Skeletal muscle tissue (tissue), 4 donors: ENCODE data around the gene SCAMP4. TPM values are rescaled to one million over a fixed set of nuclear protein-coding genes. Genes with fewer than 3 reads are reported as not detected.
A peak's percentile ranks its signal among the peaks of the same experiment; 100 is the strongest.

Experiments
- H3K27ac ChIP-seq: one replicate; pipeline ENCODE4 v1.7.0; 2013; ENCODE audit warnings: mild to moderate bottlenecking, low read depth, low read length, inconsistent platforms
- H3K27me3 ChIP-seq, 3 donors: one replicate each; pipeline ENCODE4 v1.7.0; 2013; ENCODE audit warnings: low read length in 3 of 3; ENCODE audit not compliant: control insufficient read depth in 3 of 3, insufficient read depth in 3 of 3
- H3K36me3 ChIP-seq, 3 donors: one replicate each; pipeline ENCODE4 v1.7.0; 2013; ENCODE audit warnings: low read length in 3 of 3; ENCODE audit not compliant: control insufficient read depth in 3 of 3, insufficient read depth in 3 of 3
- H3K4me1 ChIP-seq, 3 donors: one replicate each; pipeline ENCODE4 v1.7.0; 2013; ENCODE audit warnings: low read length in 3 of 3, mild to moderate bottlenecking in 3 of 3; ENCODE audit not compliant: control insufficient read depth in 3 of 3, insufficient read depth in 3 of 3
- H3K4me3 ChIP-seq, 3 donors: one replicate each; pipeline ENCODE4 v1.7.0; 2013; ENCODE audit warnings: low read length in 3 of 3
- H3K9ac ChIP-seq, 3 donors: one replicate each; pipeline ENCODE4 v1.7.0; 2013; ENCODE audit warnings: low read length in 3 of 3, mild to moderate bottlenecking in 3 of 3, moderate library complexity in 2 of 3, low read depth in 1 of 3
- H3K9me3 ChIP-seq, 3 donors: one replicate each; pipeline ENCODE4 v1.7.0; 2013; ENCODE audit warnings: low read length in 3 of 3; ENCODE audit not compliant: control insufficient read depth in 3 of 3
- total RNA-seq: library from RNA; depleted of rRNA; stranded (reverse); fragments of >200 nt; gene quantifications from one replicate; pipeline ENCODE4 v1.2.3, GENCODE V29; 2014
- donor health status: Osteomylitis.

Gene SCAMP4
- total RNA-seq, 1 donor from 2014 or later: 8.9 TPM

GRCh38 chr19:1860821-1861598 lies 44.2 kb upstream of the SCAMP4 start:
- Histone ChIP-seq H3K4me1 (peaks cover 18 to 53% (median 41%) of the 10 kb centered on the region in 3 donors), H3K27me3 (peaks cover 0 to 13% (median 10%) of the 10 kb centered on the region in 3 donors), H3K9ac (peak overlapping the region in 1 of 3 donors; percentile 23), H3K27ac (no peak overlapping the region), H3K9me3 (no peaks in the 10 kb centered on the region), H3K4me3 (no peak overlapping the region), H3K36me3 (no peaks in the 10 kb centered on the region)

- peak overlapping the region in 1 of 3 donors; percentile 38 for H3K4me3 ChIP-seq
- peaks cover 12 to 47% (median 35%) of the 10 kb centered on the region in 3 donors for H3K4me1 ChIP-seq
- H3K27me3 ChIP-seq: peaks cover 0 to 13% (median 4%) of the 10 kb centered on the region in 3 donors
- peak overlapping the region in 2 of 3 donors; percentile 23 to 40 for H3K9ac ChIP-seq
- no peaks in the 10 kb centered on the region for H3K9me3 ChIP-seq
- peak overlapping the region; percentile 30 for H3K27ac ChIP-seq
- H3K36me3 ChIP-seq: no peaks in the 10 kb centered on the region
Observed at GRCh38 chr19:1861599-1862031, 43.6 kb upstream of the SCAMP4 start.

GRCh38 chr19:1862068-1862423 lies 43.2 kb upstream of the SCAMP4 start:
- Histone ChIP-seq H3K27me3 (peaks cover 0 to 13% (median 4%) of the 10 kb centered on the region in 3 donors), H3K27ac (peak overlapping the region; percentile 30), H3K4me3 (peak overlapping the region; percentile 38 to 57 (median 54)), H3K9me3 (no peaks in the 10 kb centered on the region), H3K4me1 (peaks cover 12 to 45% (median 33%) of the 10 kb centered on the region in 3 donors), H3K36me3 (no peaks in the 10 kb centered on the region), H3K9ac (peak overlapping the region in 2 of 3 donors; percentile 38 to 54)

- H3K4me1 ChIP-seq: peaks cover 12 to 41% (median 30%) of the 10 kb centered on the region in 3 donors
Observed at GRCh38 chr19:1862424-1863327, 42.5 kb upstream of the SCAMP4 start.

GRCh38 chr19:1863328-1863637 lies 41.9 kb upstream of the SCAMP4 start, which contains the start of gene KLF16:
Gene KLF16, minus strand, starts transcription at chr19:1863579. Its CDS starts 82 bp downstream, at chr19:1863497.
- H3K9ac ChIP-seq: peak within 1 kb of the TSS; percentile 51 to 75 (median 69)
- peaks cover 12 to 35% (median 23%) of the 10 kb centered on the region in 3 donors for H3K4me1 ChIP-seq
- H3K4me3 ChIP-seq: peak within 1 kb of the TSS; percentile 62 to 72 (median 71)

More at GRCh38 chr19:1862424-1863327, 42.5 kb upstream of the SCAMP4 start:
- H3K4me3 ChIP-seq: peak overlapping the region; percentile 51 to 66 (median 61)
- no peaks in the 10 kb centered on the region for H3K36me3 ChIP-seq
- peaks cover 0 to 13% (median 4%) of the 10 kb centered on the region in 3 donors for H3K27me3 ChIP-seq
- peak overlapping the region in 2 of 3 donors; percentile 38 to 54 for H3K9ac ChIP-seq
- H3K9me3 ChIP-seq: no peaks in the 10 kb centered on the region
- H3K27ac ChIP-seq: peak overlapping the region; percentile 30

GRCh38 chr19:1863638-1864479 lies 41.3 kb upstream of the SCAMP4 start:
- H3K9me3 ChIP-seq: no peaks in the 10 kb centered on the region
- peaks cover 0 to 7% (median 0%) of the 10 kb centered on the region in 3 donors for H3K27me3 ChIP-seq
- H3K36me3 ChIP-seq: no peaks in the 10 kb centered on the region
- peak overlapping the region; percentile 83 for H3K27ac ChIP-seq
- peaks cover 12 to 31% (median 23%) of the 10 kb centered on the region in 3 donors for H3K4me1 ChIP-seq
- H3K4me3 ChIP-seq: peak overlapping the region; percentile 62 to 72 (median 71)
- peak overlapping the region; percentile 33 to 75 (median 69) for H3K9ac ChIP-seq

More at GRCh38 chr19:1863328-1863637, 41.9 kb upstream of the SCAMP4 start, which contains the start of gene KLF16:
- Histone ChIP-seq H3K9me3 (no peaks in the 10 kb centered on the region), H3K36me3 (no peaks in the 10 kb centered on the region), H3K27ac (peak within 1 kb of the TSS; percentile 83), H3K27me3 (peaks cover 0 to 11% (median 3%) of the 10 kb centered on the region in 3 donors)

GRCh38 chr19:1864480-1865171 lies 40.6 kb upstream of the SCAMP4 start:
- Histone ChIP-seq H3K9me3 (no peaks in the 10 kb centered on the region), H3K36me3 (no peaks in the 10 kb centered on the region), H3K27ac (peak overlapping the region; percentile 83), H3K27me3 (peaks cover 0 to 4% (median 0%) of the 10 kb centered on the region in 3 donors), H3K4me1 (peaks cover 12 to 28% (median 22%) of the 10 kb centered on the region in 3 donors), H3K9ac (peak overlapping the region; percentile 51 to 75 (median 69)), H3K4me3 (peak overlapping the region; percentile 62 to 72 (median 71))

- Histone ChIP-seq H3K9me3 (no peaks in the 10 kb centered on the region), H3K4me1 (peaks cover 12 to 24% (median 16%) of the 10 kb centered on the region in 3 donors), H3K27ac (peak overlapping the region; percentile 83), H3K9ac (peak overlapping the region; percentile 51 to 75 (median 69)), H3K4me3 (peak overlapping the region in 1 of 3 donors; percentile 71), H3K27me3 (peaks cover 0 to 4% (median 0%) of the 10 kb centered on the region in 3 donors), H3K36me3 (no peaks in the 10 kb centered on the region)
Observed at GRCh38 chr19:1865172-1866010, 39.8 kb upstream of the SCAMP4 start.
